CD4-positive, alpha-beta T cell treated with Interleukin-6 for 4 hours (primary cell): ENCODE data around the gene SLC38A9.

Experiments
- DNase-seq: peaks from one replicate; pipeline ENCODE4 v3.0.0-alpha.2; 2020; ENCODE audit warnings: mixed read lengths

The SLC38A9 gene

GRCh38 chr5:55645304-55645703 lies 66.8 kb downstream of the SLC38A9 start:
- no peak for DNase-seq

- DNase-seq = no peak
Measured at GRCh38 chr5:55638455-55638854, 73.7 kb downstream of the SLC38A9 start.

GRCh38 chr5:55638051-55638450 lies 74.1 kb downstream of the SLC38A9 start:
- DNase-seq = no peak

- no peak for DNase-seq
Measured at GRCh38 chr5:55636683-55637082, 75.4 kb downstream of the SLC38A9 start.

- DNase-seq = no peak
Measured at GRCh38 chr5:55636177-55636576, 75.9 kb downstream of the SLC38A9 start.

- no peak for DNase-seq
Measured at GRCh38 chr5:55634866-55635265, 77.3 kb downstream of the SLC38A9 start.

GRCh38 chr5:55634209-55634805 lies 77.8 kb downstream of the SLC38A9 start:
- DNase-seq = no peak

GRCh38 chr5:55633574-55634208 lies 78.4 kb downstream of the SLC38A9 start:
- DNase-seq = no peak

GRCh38 chr5:55629815-55630214 lies 82.3 kb downstream of the SLC38A9 start:
- DNase-seq = no peak

GRCh38 chr5:55626790-55627189 lies 85.3 kb downstream of the SLC38A9 start:
- no peak for DNase-seq

- no peak for DNase-seq
Measured at GRCh38 chr5:55625913-55626312, 86.2 kb downstream of the SLC38A9 start.

- DNase-seq = no peak
Measured at GRCh38 chr5:55625589-55625909, 86.6 kb downstream of the SLC38A9 start.

- DNase-seq = no peak
Measured at GRCh38 chr5:55624841-55625588, 87.1 kb downstream of the SLC38A9 start.

GRCh38 chr5:55623789-55624188 lies 88.3 kb downstream of the SLC38A9 start:
- no peak for DNase-seq

- DNase-seq = no peak
Measured at GRCh38 chr5:55622460-55622859, 89.7 kb downstream of the SLC38A9 start.

- no peak for DNase-seq
Measured at GRCh38 chr5:55621229-55621628, 90.9 kb downstream of the SLC38A9 start.

GRCh38 chr5:55620766-55621160 lies 91.4 kb downstream of the SLC38A9 start:
- no peak for DNase-seq

GRCh38 chr5:55620009-55620765 lies 91.9 kb downstream of the SLC38A9 start:
- DNase-seq = no peak

GRCh38 chr5:55618318-55618717 lies 93.8 kb downstream of the SLC38A9 start:
- no peak for DNase-seq

- no peak for DNase-seq
Measured at GRCh38 chr5:55613112-55613868, 98.8 kb downstream of the SLC38A9 start.

GRCh38 chr5:55610542-55610941 lies 101.6 kb downstream of the SLC38A9 start:
- DNase-seq = no peak

GRCh38 chr5:55609413-55609812 lies 102.7 kb downstream of the SLC38A9 start:
- no peak for DNase-seq
